HepG2 (cell line): ENCODE measurements around the gene SLC25A5. TPM values are rescaled to one million over a fixed set of nuclear protein-coding genes. Genes with fewer than 3 reads are reported as not detected.

Source experiments
- AKAP8 ChIP-seq: sonication (generic); formaldehyde crosslinking; IDR thresholded peaks from 2 replicates; pipeline ENCODE4 v1.5.1; 2020; ENCODE audit warnings: mild to moderate bottlenecking, missing genetic modification reagents
- ATF1 ChIP-seq: IDR thresholded peaks from 2 replicates; pipeline ENCODE4 v1.6.1; 2016; ENCODE audit warnings: mild to moderate bottlenecking, control low read depth
- ATF7 ChIP-seq, 2 experiments: fragments of 450-650 bp in 1 of 2; sonication (generic) in 1 of 2; formaldehyde crosslinking in 1 of 2; IDR thresholded peaks; 2 replicates each; pipeline versions ENCODE4 v1.4.0 to v1.6.1; 2016 to 2020; ENCODE audit warnings: antibody characterized with exemption in 1 of 2, mild to moderate bottlenecking in 1 of 2, missing genetic modification reagents in 1 of 2
- CBX5 ChIP-seq: sonication (generic); formaldehyde crosslinking; IDR thresholded peaks from 2 replicates; pipeline ENCODE4 v1.4.0; 2020; ENCODE audit warnings: missing genetic modification reagents, borderline replicate concordance
- FOXK1 ChIP-seq: sonication (generic); formaldehyde crosslinking; IDR thresholded peaks from 2 replicates; pipeline ENCODE4 v1.4.0; 2020; ENCODE audit warnings: low read depth, missing genetic modification reagents, borderline replicate concordance
- GLMP ChIP-seq: sonication (generic); formaldehyde crosslinking; IDR thresholded peaks from 2 replicates; pipeline ENCODE4 v1.9.0; 2021; ENCODE audit warnings: missing genetic modification reagents, mild to moderate bottlenecking, borderline replicate concordance
- HDAC1 ChIP-seq: sonication (generic); formaldehyde crosslinking; IDR thresholded peaks from 2 replicates; pipeline ENCODE4 v1.5.1; 2020; ENCODE audit warnings: mild to moderate bottlenecking, missing genetic modification reagents
- JARID2 ChIP-seq: sonication (generic); formaldehyde crosslinking; IDR thresholded peaks from 2 replicates; pipeline ENCODE4 v1.8.1; 2023; ENCODE audit warnings: missing genetic modification reagents, inconsistent platforms; ENCODE audit not compliant: insufficient replicate concordance
- MEIS1 ChIP-seq: sonication (generic); formaldehyde crosslinking; IDR thresholded peaks from 2 replicates; pipeline ENCODE4 v1.9.0; 2021; ENCODE audit warnings: mild to moderate bottlenecking, missing genetic modification reagents, moderate library complexity, borderline replicate concordance
- NCOA5 ChIP-seq: sonication (generic); formaldehyde crosslinking; IDR thresholded peaks from 2 replicates; pipeline ENCODE4 v1.4.0; 2020; ENCODE audit warnings: missing genetic modification reagents
- PLRG1 ChIP-seq: fragments of 450-650 bp; conservative IDR thresholded peaks from 2 replicates; pipeline ENCODE4 v1.6.1; 2016
- TP53 ChIP-seq: sonication (generic); formaldehyde crosslinking; conservative IDR thresholded peaks from 2 replicates; pipeline ENCODE4 v1.4.0; 2020; ENCODE audit warnings: missing genetic modification reagents
- TRIM24 ChIP-seq: sonication (generic); formaldehyde crosslinking; IDR thresholded peaks from 2 replicates; pipeline ENCODE4 v1.8.0; 2022; ENCODE audit warnings: mild to moderate bottlenecking, missing genetic modification reagents
- ZBTB33 ChIP-seq: sonication (generic); formaldehyde crosslinking; IDR thresholded peaks from 2 replicates; pipeline ENCODE4 v1.4.0; 2020; ENCODE audit warnings: missing genetic modification reagents
- ZKSCAN5 ChIP-seq: sonication (generic); formaldehyde crosslinking; IDR thresholded peaks from 2 replicates; pipeline ENCODE4 v1.5.1; 2020; ENCODE audit warnings: mild to moderate bottlenecking, missing genetic modification reagents
- ZMAT3 ChIP-seq: sonication (generic); formaldehyde crosslinking; conservative IDR thresholded peaks from 2 replicates; pipeline ENCODE4 v1.7.0; 2021; ENCODE audit warnings: missing genetic modification reagents
- ZNF121 ChIP-seq: sonication (generic); formaldehyde crosslinking; IDR thresholded peaks from 2 replicates; pipeline ENCODE4 v1.5.0; 2020; ENCODE audit warnings: mild to moderate bottlenecking, missing genetic modification reagents
- ZNF136 ChIP-seq: sonication (generic); formaldehyde crosslinking; IDR thresholded peaks from 2 replicates; pipeline ENCODE4 v1.8.1; 2022; ENCODE audit warnings: low read depth, mild to moderate bottlenecking, moderate library complexity, missing genetic modification reagents
- ZNF263 ChIP-seq: sonication (generic); formaldehyde crosslinking; IDR thresholded peaks from 2 replicates; pipeline ENCODE4 v1.4.0; 2020; ENCODE audit warnings: missing genetic modification reagents
- ZNF317 ChIP-seq: sonication (generic); formaldehyde crosslinking; IDR thresholded peaks from 2 replicates; pipeline ENCODE4 v1.5.0; 2020; ENCODE audit warnings: mild to moderate bottlenecking, missing genetic modification reagents
- ZNF746 ChIP-seq: sonication (generic); formaldehyde crosslinking; IDR thresholded peaks from 2 replicates; pipeline ENCODE4 v1.8.0; 2022; ENCODE audit warnings: mild to moderate bottlenecking, missing genetic modification reagents
- polyA plus RNA-seq, 8 experiments: library from polyadenylated mRNA; depleted of rRNA in 3 of 8; stranded (reverse) in 7 of 8; unstranded in 1 of 8; fragments of >200 nt; fragmentation: Illumina TruSeq in 4 of 8; extraction: Trizol in 4 of 8; gene quantifications; 2 replicates each; pipeline versions ENCODE4 v1.2.1 to v1.2.3, GENCODE V29; 2011 to 2016; ENCODE audit warnings: low read depth in 4 of 8, missing spikeins in 1 of 8, mixed read lengths in 1 of 8; ENCODE audit not compliant: insufficient read depth in 1 of 8
- total RNA-seq, 5 experiments: library from RNA; depleted of rRNA; stranded (reverse); fragments of >200 nt; fragmentation: Illumina TruSeq; extraction: Trizol; gene quantifications; 2 replicates each; pipeline ENCODE4 v1.2.3, GENCODE V29; 2016; ENCODE audit warnings: low read depth in 1 of 5
- TF ChIP-seq, protein P1 (sequence below): sonication (generic); formaldehyde crosslinking; IDR thresholded peaks from 2 replicates; pipeline ENCODE4 v1.4.0; 2020; ENCODE audit warnings: missing genetic modification reagents, mild to moderate bottlenecking, borderline replicate concordance
- TF ChIP-seq, protein P2 (sequence below): sonication (generic); formaldehyde crosslinking; IDR thresholded peaks from 2 replicates; pipeline ENCODE4 v1.4.0; 2020; ENCODE audit warnings: mild to moderate bottlenecking, missing genetic modification reagents

The SLC25A5 gene
- total and polyA plus RNA-seq, 2 of the 13 experiments (the other 11 are each of a cell fraction or from before 2014, with no cell fraction given): 300 to 402 TPM

- TF ChIP-seq, protein P1, sequence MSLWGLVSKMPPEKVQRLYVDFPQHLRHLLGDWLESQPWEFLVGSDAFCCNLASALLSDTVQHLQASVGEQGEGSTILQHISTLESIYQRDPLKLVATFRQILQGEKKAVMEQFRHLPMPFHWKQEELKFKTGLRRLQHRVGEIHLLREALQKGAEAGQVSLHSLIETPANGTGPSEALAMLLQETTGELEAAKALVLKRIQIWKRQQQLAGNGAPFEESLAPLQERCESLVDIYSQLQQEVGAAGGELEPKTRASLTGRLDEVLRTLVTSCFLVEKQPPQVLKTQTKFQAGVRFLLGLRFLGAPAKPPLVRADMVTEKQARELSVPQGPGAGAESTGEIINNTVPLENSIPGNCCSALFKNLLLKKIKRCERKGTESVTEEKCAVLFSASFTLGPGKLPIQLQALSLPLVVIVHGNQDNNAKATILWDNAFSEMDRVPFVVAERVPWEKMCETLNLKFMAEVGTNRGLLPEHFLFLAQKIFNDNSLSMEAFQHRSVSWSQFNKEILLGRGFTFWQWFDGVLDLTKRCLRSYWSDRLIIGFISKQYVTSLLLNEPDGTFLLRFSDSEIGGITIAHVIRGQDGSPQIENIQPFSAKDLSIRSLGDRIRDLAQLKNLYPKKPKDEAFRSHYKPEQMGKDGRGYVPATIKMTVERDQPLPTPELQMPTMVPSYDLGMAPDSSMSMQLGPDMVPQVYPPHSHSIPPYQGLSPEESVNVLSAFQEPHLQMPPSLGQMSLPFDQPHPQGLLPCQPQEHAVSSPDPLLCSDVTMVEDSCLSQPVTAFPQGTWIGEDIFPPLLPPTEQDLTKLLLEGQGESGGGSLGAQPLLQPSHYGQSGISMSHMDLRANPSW (CRISPR knock-in tag): no peak
- TF ChIP-seq ZNF263 (CRISPR knock-in tag): no peak
- TF ChIP-seq AKAP8 (CRISPR knock-in tag): no peak
- TF ChIP-seq FOXK1: no peak
- TF ChIP-seq ZMAT3 (CRISPR knock-in tag): no peak
- TF ChIP-seq ZKSCAN5 (CRISPR knock-in tag): no peak
- no peak for TF ChIP-seq PLRG1
- TF ChIP-seq ZNF121 (CRISPR knock-in tag): no peak
- no peak for TF ChIP-seq TP53
- TF ChIP-seq TRIM24 (CRISPR knock-in tag): no peak
- no peak for TF ChIP-seq GLMP (CRISPR knock-in tag)
- no peak; the same call in 1 of the 2 replicates for TF ChIP-seq HDAC1 (CRISPR knock-in tag)
- TF ChIP-seq ATF7 (IDR thresholded peaks at IDR 0.05): no peak
- no peak for TF ChIP-seq ATF7 (CRISPR knock-in tag; IDR thresholded peaks at IDR 0.05)
- TF ChIP-seq CBX5: 0 out of 2 replicates have a peak, but pooled peaks have one; percentile 10
- TF ChIP-seq ZNF746: no peak
- TF ChIP-seq ZNF317 (CRISPR knock-in tag): no peak
- no peak for TF ChIP-seq JARID2 (CRISPR knock-in tag)
- no peak for TF ChIP-seq ATF1 (CRISPR knock-in tag)
- TF ChIP-seq NCOA5 (CRISPR knock-in tag): no peak
- no peak for TF ChIP-seq ZNF136 (CRISPR knock-in tag)
- no peak for TF ChIP-seq MEIS1
- no peak for TF ChIP-seq ZBTB33 (CRISPR knock-in tag)
- TF ChIP-seq, protein P2, sequence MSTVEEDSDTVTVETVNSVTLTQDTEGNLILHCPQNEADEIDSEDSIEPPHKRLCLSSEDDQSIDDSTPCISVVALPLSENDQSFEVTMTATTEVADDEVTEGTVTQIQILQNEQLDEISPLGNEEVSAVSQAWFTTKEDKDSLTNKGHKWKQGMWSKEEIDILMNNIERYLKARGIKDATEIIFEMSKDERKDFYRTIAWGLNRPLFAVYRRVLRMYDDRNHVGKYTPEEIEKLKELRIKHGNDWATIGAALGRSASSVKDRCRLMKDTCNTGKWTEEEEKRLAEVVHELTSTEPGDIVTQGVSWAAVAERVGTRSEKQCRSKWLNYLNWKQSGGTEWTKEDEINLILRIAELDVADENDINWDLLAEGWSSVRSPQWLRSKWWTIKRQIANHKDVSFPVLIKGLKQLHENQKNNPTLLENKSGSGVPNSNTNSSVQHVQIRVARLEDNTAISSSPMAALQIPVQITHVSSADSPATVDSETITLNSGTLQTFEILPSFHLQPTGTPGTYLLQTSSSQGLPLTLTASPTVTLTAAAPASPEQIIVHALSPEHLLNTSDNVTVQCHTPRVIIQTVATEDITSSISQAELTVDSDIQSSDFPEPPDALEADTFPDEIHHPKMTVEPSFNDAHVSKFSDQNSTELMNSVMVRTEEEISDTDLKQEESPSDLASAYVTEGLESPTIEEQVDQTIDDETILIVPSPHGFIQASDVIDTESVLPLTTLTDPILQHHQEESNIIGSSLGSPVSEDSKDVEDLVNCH: no peak
Measured at GRCh38 chrX:119468551-119469312, 488 bp downstream of the SLC25A5 start (continued).
